Stimulated activated CD4-positive, alpha-beta T cell treated with anti-CD3 and anti-CD28 coated beads, Interleukin-4, amount 100 ng/mL, for 24 hours (primary cell): ENCODE measurements around the gene NECAB2.

ENCODE experiments used
- DNase-seq: peaks from one replicate; pipeline ENCODE4 v3.0.0-alpha.2; 2020

Gene NECAB2

GRCh38 chr16:84029297-84030047, 61.4 kb downstream of the NECAB2 start:
- DNase-seq: no peak

- DNase-seq: no peak
Observed at GRCh38 chr16:84031556-84031955, 63.5 kb downstream of the NECAB2 start.

GRCh38 chr16:84032458-84033178, 64.6 kb downstream of the NECAB2 start:
- DNase-seq: no peak

- no peak for DNase-seq
Observed at GRCh38 chr16:84033251-84034195, 65.5 kb downstream of the NECAB2 start.

GRCh38 chr16:84034516-84034915, 66.5 kb downstream of the NECAB2 start:
- DNase-seq: no peak

- no peak for DNase-seq
Observed at GRCh38 chr16:84036131-84036530, 68.1 kb downstream of the NECAB2 start.

- no peak for DNase-seq
Observed at GRCh38 chr16:84036982-84037425, 69.0 kb downstream of the NECAB2 start.

- no peak for DNase-seq
Observed at GRCh38 chr16:84038469-84038868, 70.4 kb downstream of the NECAB2 start.

GRCh38 chr16:84039696-84040095, 71.7 kb downstream of the NECAB2 start:
- no peak for DNase-seq

- no peak for DNase-seq
Observed at GRCh38 chr16:84040226-84040822, 72.3 kb downstream of the NECAB2 start.

- DNase-seq: no peak
Observed at GRCh38 chr16:84040823-84041820, 73.1 kb downstream of the NECAB2 start.

- DNase-seq: no peak
Observed at GRCh38 chr16:84041881-84042280, 73.8 kb downstream of the NECAB2 start.

- DNase-seq: no peak
Observed at GRCh38 chr16:84042308-84042878, 74.3 kb downstream of the NECAB2 start, which contains the start of gene SLC38A8. TSS of gene SLC38A8 (minus strand) at chr16:84042795. CDS start at chr16:84042157, 638 bp downstream.

- no peak for DNase-seq
Observed at GRCh38 chr16:84042879-84043485, 74.9 kb downstream of the NECAB2 start.

GRCh38 chr16:84043486-84044117, 75.6 kb downstream of the NECAB2 start:
- DNase-seq: no peak

GRCh38 chr16:84044118-84044488, 76.1 kb downstream of the NECAB2 start:
- no peak for DNase-seq

GRCh38 chr16:84045001-84045817, 77.2 kb downstream of the NECAB2 start:
- no peak for DNase-seq

GRCh38 chr16:84045818-84046470, 77.9 kb downstream of the NECAB2 start:
- no peak for DNase-seq

- DNase-seq: no peak
Observed at GRCh38 chr16:84047206-84047605, 79.2 kb downstream of the NECAB2 start.
